Sigmoid colon (tissue), 4 donors: Measurements from ENCODE around the gene SFXN5.

ENCODE experiments used
- EP300 ChIP-seq, 4 donors: sonication (generic); formaldehyde crosslinking; IDR thresholded peaks; one replicate each; pipeline ENCODE4 v1.6.1; 2017; ENCODE audit warnings: antibody characterized with exemption in 4 of 4
- POLR2A ChIP-seq, 2 donors: fragments of 450-650 bp; IDR thresholded peaks; one replicate each; pipeline ENCODE4 v1.6.1; 2016; ENCODE audit warnings: antibody characterized with exemption in 2 of 2, mild to moderate bottlenecking in 2 of 2, moderate library complexity in 2 of 2
- TF ChIP-seq, protein P1 (sequence below), 4 experiments: fragments of 450-650 bp in 3 of 4; fragments of 200-600 bp in 1 of 4; IDR thresholded peaks; one replicate each; pipeline ENCODE4 v1.5.1; 2016 to 2019; ENCODE audit warnings: antibody characterized with exemption in 4 of 4, mild to moderate bottlenecking in 3 of 4, moderate library complexity in 2 of 4

DNA sequence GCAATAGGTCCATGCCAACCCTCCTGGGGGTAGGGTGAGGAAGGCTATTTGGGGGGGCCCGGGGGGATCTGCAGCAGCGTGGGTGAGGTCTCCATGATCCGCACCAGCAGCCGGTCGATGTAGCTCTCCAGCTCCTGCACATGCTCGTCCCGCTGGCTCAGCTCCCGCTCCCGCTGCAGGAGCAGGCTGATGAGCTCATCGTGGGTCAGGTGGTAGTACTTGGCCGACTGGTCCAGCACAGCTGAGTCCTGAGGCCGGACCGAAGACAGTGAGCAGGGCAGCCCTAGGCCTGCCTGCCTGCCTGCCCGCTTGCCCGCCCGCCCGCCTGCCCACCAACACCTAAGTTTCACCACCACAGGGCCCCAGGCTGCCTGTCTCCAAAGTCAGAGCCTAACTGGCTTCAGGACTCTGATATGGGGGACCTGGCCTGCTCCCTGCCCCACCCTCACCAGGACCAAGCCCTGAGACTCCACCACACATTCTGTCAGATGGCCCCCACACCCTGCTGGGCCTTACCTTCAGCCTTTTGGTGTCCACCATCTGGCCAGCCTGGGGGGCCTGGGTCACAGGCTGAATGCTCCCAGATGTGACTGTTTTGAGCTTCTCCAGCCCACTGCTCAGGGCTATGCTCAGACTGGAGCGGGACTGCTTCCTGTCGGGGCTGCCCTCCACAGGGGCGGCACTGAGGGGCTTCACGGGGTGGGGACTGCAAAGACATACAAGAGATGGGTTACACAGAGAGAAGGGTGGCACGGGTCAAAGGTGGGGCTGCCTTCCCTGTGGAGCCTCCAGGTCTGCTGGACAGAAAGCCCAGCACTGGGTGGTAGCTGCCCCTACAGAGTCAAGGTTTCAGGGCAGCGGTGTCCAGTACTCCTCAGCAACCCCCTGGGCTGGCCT, 4.2 kb upstream of the SFXN5 start:
- TF ChIP-seq, protein P1, sequence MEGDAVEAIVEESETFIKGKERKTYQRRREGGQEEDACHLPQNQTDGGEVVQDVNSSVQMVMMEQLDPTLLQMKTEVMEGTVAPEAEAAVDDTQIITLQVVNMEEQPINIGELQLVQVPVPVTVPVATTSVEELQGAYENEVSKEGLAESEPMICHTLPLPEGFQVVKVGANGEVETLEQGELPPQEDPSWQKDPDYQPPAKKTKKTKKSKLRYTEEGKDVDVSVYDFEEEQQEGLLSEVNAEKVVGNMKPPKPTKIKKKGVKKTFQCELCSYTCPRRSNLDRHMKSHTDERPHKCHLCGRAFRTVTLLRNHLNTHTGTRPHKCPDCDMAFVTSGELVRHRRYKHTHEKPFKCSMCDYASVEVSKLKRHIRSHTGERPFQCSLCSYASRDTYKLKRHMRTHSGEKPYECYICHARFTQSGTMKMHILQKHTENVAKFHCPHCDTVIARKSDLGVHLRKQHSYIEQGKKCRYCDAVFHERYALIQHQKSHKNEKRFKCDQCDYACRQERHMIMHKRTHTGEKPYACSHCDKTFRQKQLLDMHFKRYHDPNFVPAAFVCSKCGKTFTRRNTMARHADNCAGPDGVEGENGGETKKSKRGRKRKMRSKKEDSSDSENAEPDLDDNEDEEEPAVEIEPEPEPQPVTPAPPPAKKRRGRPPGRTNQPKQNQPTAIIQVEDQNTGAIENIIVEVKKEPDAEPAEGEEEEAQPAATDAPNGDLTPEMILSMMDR (IDR thresholded peaks at IDR 0.05), result no peak
- TF ChIP-seq EP300 (IDR thresholded peaks at IDR 0.05) (no peak), POLR2A (IDR thresholded peaks at IDR 0.05) (no peak)
